ENCODE measurements around the gene PIGP.

The PIGP gene

GRCh38 chr21:37043818-37044217 is 29.1 kb downstream of the PIGP start:
- no peaks in the 10 kb centered on the region for H3K79me2 ChIP-seq (ENCODE audit: insufficient read depth, low read length)
- H4K20me1 ChIP-seq (ENCODE audit: insufficient read depth, low read length): no peaks in the 10 kb centered on the region
- TF ChIP-seq EZH2 (IDR thresholded peaks at IDR 0.05; ENCODE audit: borderline replicate concordance, low read length) (no peak), CTCF (IDR thresholded peaks at IDR 0.05; ENCODE audit: low read length) (no peak)
- no peaks in the 10 kb centered on the region for H3K9me3 ChIP-seq (ENCODE audit: low read length)
- no peak overlapping the region for H3K9ac ChIP-seq (ENCODE audit: low read length)
- no peak overlapping the region for H2AFZ ChIP-seq (ENCODE audit: low read length)
- no peak overlapping the region for H3K4me2 ChIP-seq (ENCODE audit: low read length)
- no peak overlapping the region for H3K4me3 ChIP-seq (ENCODE audit: low read depth, low read length, poor library complexity, severe bottlenecking)
- peaks cover 11% of the 10 kb centered on the region for H3K4me1 ChIP-seq (ENCODE audit: insufficient read depth, low read length, severe bottlenecking)
- no peak overlapping the region for H3K27ac ChIP-seq (ENCODE audit: low read depth, low read length, poor library complexity, severe bottlenecking)
- H3K36me3 ChIP-seq (ENCODE audit: insufficient read depth, low read length): no peaks in the 10 kb centered on the region; the same call in 1 of the 2 replicates
- no peaks in the 10 kb centered on the region for H3K27me3 ChIP-seq (ENCODE audit: insufficient read depth, low read length)
- H3F3A ChIP-seq (ENCODE audit: insufficient read depth, low read length): no peaks in the 10 kb centered on the region
- no peaks in the 10 kb centered on the region for H3K9me2 ChIP-seq (ENCODE audit: low read depth, low read length)

GRCh38 chr21:37041706-37042271 is 31.1 kb downstream of the PIGP start:
- Histone ChIP-seq H3K9ac (ENCODE audit: low read length) (no peak overlapping the region), H2AFZ (ENCODE audit: low read length) (no peak overlapping the region), H3K36me3 (ENCODE audit: insufficient read depth, low read length) (no peaks in the 10 kb centered on the region; the same call in 1 of the 2 replicates), H3K9me3 (ENCODE audit: low read length) (no peaks in the 10 kb centered on the region), H3K9me2 (ENCODE audit: low read depth, low read length) (no peaks in the 10 kb centered on the region), H3K4me1 (ENCODE audit: insufficient read depth, low read length, severe bottlenecking) (peaks cover 11% of the 10 kb centered on the region), H3K79me2 (ENCODE audit: insufficient read depth, low read length) (no peaks in the 10 kb centered on the region), H4K20me1 (ENCODE audit: insufficient read depth, low read length) (no peaks in the 10 kb centered on the region), H3K27ac (ENCODE audit: low read depth, low read length, poor library complexity, severe bottlenecking) (no peak overlapping the region), H3K27me3 (ENCODE audit: insufficient read depth, low read length) (no peaks in the 10 kb centered on the region), H3K4me2 (ENCODE audit: low read length) (no peak overlapping the region), H3K4me3 (ENCODE audit: low read depth, low read length, poor library complexity, severe bottlenecking) (no peak overlapping the region), H3F3A (ENCODE audit: insufficient read depth, low read length) (no peaks in the 10 kb centered on the region)
- TF ChIP-seq EZH2 (IDR thresholded peaks at IDR 0.05; ENCODE audit: borderline replicate concordance, low read length) (no peak), CTCF (IDR thresholded peaks at IDR 0.05; ENCODE audit: low read length) (no peak)

GRCh38 chr21:37040212-37040611 is 32.7 kb downstream of the PIGP start:
- Histone ChIP-seq H4K20me1 (ENCODE audit: insufficient read depth, low read length) (no peaks in the 10 kb centered on the region), H3K9ac (ENCODE audit: low read length) (no peak overlapping the region)

More at GRCh38 chr21:37040212-37040611, 32.7 kb downstream of the PIGP start:
- H3K27ac ChIP-seq (ENCODE audit: low read depth, low read length, poor library complexity, severe bottlenecking): no peak overlapping the region
- no peaks in the 10 kb centered on the region for H3K79me2 ChIP-seq (ENCODE audit: insufficient read depth, low read length)
- H2AFZ ChIP-seq (ENCODE audit: low read length): no peak overlapping the region
- H3K9me2 ChIP-seq (ENCODE audit: low read depth, low read length): no peaks in the 10 kb centered on the region
- H3K4me3 ChIP-seq (ENCODE audit: low read depth, low read length, poor library complexity, severe bottlenecking): no peak overlapping the region
- H3K4me2 ChIP-seq (ENCODE audit: low read length): no peak overlapping the region
- no peaks in the 10 kb centered on the region for H3K9me3 ChIP-seq (ENCODE audit: low read length)
- H3K36me3 ChIP-seq (ENCODE audit: insufficient read depth, low read length): no peaks in the 10 kb centered on the region; the same call in 1 of the 2 replicates
- H3K4me1 ChIP-seq (ENCODE audit: insufficient read depth, low read length, severe bottlenecking): peaks cover 8% of the 10 kb centered on the region
- TF ChIP-seq CTCF (IDR thresholded peaks at IDR 0.05; ENCODE audit: low read length) (no peak), EZH2 (IDR thresholded peaks at IDR 0.05; ENCODE audit: borderline replicate concordance, low read length) (no peak)
- H3F3A ChIP-seq (ENCODE audit: insufficient read depth, low read length): no peaks in the 10 kb centered on the region
- no peaks in the 10 kb centered on the region for H3K27me3 ChIP-seq (ENCODE audit: insufficient read depth, low read length)
